Inferior parietal cortex (tissue), 1 donor: ENCODE results near the gene IFT122.
"Not testable (repeated sequence)": the region's sequence is repeated elsewhere in the genome, so short reads cannot be mapped to it uniquely, and the experiment has no call there.

Experiments used
- DNase-seq: peaks from one replicate; pipeline ENCODE4 v3.0.0-alpha.2; 2016; ENCODE audit errors: extremely low spot score

The IFT122 gene, protein sequence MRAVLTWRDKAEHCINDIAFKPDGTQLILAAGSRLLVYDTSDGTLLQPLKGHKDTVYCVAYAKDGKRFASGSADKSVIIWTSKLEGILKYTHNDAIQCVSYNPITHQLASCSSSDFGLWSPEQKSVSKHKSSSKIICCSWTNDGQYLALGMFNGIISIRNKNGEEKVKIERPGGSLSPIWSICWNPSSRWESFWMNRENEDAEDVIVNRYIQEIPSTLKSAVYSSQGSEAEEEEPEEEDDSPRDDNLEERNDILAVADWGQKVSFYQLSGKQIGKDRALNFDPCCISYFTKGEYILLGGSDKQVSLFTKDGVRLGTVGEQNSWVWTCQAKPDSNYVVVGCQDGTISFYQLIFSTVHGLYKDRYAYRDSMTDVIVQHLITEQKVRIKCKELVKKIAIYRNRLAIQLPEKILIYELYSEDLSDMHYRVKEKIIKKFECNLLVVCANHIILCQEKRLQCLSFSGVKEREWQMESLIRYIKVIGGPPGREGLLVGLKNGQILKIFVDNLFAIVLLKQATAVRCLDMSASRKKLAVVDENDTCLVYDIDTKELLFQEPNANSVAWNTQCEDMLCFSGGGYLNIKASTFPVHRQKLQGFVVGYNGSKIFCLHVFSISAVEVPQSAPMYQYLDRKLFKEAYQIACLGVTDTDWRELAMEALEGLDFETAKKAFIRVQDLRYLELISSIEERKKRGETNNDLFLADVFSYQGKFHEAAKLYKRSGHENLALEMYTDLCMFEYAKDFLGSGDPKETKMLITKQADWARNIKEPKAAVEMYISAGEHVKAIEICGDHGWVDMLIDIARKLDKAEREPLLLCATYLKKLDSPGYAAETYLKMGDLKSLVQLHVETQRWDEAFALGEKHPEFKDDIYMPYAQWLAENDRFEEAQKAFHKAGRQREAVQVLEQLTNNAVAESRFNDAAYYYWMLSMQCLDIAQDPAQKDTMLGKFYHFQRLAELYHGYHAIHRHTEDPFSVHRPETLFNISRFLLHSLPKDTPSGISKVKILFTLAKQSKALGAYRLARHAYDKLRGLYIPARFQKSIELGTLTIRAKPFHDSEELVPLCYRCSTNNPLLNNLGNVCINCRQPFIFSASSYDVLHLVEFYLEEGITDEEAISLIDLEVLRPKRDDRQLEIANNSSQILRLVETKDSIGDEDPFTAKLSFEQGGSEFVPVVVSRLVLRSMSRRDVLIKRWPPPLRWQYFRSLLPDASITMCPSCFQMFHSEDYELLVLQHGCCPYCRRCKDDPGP

DNA sequence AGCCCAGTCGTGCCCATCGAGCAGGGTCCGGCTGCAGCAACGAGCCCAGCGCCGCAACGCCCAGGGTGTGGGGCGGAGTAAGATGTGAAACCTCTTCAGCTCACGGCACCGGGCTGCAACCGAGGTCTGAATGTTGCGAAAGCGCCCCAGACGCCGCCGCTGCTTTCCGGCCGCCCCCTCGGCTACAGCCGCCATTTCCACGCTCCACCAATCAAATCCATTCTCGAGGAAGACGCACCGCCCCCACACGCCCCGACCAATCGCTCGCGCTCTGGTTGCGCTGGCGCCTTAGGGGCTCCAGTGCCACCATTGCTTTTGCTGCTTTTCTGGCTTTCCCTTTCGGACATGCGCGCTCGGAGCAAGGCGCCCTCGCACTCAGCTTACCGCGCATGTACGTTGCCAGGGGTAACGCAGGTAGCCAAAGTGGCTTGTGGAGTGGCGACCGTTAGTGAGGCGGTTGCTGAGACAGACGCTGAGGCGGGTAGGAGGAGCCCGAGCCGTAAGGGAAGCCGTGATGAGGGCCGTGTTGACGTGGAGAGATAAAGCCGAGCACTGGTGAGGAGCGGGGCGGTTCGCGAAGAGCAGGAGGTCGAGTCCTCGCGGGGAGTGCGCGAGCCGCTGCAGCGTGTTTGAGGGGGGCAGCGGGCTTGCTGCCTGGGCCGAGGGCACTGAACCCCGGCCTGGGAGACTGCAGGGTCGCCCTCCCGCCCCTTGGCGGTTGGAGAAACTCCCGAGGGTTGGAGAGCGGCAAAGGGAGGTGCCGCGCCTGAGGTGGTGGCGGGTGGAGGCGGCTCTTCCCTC, at the start of gene IFT122, which contains the start of gene MBD4:
IFT122 (plus strand) TSS at position 408 of the 801 bp plus-strand sequence; CDS start at position 515, 107 bp downstream.
MBD4 (minus strand) TSS at position 132 of the 801 bp plus-strand sequence; CDS start at position 17, 115 bp downstream.
- DNase-seq, result peak; percentile 99

DNA sequence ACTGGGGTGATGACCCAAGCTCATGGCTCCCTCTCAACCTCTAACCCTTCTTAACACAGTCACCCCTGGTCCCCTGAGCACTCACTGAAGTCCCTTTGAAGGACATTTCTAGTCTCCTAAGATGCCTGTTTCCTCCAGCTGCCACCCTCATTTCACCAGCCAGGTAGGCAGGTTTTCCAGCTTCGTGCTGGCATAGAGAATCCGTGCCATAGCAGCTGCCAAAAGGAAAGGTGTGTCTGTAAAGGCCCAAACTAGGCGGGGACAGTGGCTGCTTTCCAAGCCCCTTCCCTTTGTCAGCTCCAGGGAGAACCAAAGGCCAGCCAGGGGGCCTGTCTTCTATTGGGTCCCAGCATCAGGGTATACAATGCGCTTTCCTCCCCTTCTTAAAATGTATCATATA, 48.4 kb upstream of the IFT122 start:
- not testable (repeated sequence) for DNase-seq

DNA sequence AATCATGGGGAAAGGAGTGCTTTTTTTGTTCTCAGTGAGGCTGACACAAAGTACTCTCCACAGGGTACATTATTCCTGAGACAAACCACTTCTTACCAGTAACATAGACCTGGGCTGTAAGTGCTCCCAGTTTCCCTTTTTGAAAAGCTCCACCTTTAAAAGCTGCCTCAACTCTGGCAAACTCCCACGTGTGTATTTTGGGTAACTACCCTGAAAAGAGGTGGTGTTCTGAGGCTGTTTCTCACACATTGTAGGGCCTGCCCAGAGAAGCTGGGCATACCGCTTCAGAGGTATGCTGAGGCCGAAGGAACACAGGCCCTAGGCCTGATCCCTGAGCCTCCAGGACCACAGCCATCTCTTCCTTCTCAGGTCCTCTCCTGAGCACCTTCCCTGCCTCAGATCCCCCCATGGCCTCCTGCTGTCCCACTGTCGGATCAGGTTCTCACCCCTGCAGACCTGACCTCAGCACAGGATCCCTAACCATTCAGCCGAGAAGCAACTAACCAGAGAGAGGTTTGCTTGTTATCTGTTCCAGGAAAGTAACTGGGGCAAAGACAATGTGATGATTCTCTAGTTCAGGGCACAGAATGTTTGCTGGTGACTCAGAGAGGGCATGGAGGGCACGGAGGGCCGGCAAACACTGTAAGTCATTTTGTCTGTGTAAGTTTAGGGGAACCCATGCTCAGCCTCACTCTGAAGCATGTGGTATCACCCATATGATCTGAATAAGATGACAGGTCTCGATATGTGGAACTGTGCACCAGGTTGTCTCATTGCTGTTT, 47.7 kb upstream of the IFT122 start:
- not testable (repeated sequence) for DNase-seq

DNA sequence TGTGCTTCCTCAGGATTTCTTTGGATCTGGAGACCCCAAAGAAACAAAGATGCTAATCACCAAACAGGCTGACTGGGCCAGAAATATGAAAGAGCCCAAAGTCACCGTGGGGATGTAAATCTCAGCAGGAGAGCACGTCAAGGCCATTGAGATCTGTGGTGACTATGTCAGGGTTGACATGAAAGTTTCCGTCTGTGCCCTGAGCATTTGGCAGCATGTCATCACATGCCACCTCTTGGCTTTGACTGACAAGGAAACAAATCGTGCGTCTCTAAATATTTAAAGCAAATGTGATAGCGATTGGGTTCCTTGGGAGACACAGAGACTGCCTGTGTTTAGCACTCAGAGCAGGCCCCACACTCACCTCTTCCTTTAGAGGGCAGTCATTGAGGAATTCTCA, 46.8 kb upstream of the IFT122 start:
- no peak for DNase-seq

DNA sequence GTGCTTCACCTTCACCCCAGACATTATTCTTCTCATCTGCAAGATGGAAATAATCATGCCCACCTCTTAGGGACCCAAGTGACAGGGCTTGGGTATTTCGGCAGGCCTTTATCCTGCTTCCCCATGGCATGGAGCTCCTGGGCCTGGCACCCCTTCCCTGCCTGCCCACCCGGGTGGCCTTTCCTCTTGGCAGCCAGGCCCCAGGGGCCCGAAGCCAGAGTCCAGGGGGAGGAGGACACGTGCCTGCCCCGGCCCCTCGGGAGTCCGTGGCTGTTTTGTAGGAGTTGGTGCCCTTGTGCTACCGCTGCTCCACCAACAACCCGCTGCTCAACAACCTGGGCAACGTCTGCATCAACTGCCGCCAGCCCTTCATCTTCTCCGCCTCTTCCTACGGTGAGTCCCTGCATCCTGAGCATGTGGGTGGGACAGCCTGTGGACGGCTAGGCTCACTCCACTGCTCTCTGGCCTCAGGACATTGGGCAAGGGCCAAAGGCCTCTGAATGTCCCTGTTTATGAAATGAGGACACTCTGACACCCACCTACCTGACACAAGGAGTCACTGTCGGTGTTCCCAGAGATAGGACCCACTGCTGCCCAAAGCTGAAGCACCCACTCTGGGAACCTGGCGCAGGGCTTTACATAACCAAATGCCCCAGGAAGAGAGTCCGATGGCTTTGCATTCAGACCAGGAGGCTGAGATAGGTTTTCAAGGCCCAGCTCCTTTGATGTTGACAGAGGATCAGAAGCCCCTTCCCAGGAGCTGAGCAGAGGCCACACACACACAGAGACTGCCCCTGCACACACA, 46.1 kb upstream of the IFT122 start:
- not testable (repeated sequence) for DNase-seq

DNA sequence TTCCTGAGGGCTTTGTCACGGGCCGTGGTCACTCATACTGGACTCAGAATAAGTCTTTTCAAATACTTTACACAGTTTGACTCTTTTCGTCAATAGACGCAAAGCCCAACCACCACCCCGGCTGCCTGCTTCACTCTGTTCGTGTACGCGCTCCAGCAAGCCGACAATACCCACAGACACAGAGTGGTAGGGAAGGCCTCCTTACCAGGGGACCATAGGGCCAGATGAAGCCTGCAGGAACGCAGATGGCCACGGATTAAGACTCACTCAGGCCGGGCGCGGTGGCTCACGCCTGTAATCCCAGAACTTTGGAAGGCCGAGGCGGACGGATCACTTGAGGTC, 41.2 kb upstream of the IFT122 start:
- no peak for DNase-seq

DNA sequence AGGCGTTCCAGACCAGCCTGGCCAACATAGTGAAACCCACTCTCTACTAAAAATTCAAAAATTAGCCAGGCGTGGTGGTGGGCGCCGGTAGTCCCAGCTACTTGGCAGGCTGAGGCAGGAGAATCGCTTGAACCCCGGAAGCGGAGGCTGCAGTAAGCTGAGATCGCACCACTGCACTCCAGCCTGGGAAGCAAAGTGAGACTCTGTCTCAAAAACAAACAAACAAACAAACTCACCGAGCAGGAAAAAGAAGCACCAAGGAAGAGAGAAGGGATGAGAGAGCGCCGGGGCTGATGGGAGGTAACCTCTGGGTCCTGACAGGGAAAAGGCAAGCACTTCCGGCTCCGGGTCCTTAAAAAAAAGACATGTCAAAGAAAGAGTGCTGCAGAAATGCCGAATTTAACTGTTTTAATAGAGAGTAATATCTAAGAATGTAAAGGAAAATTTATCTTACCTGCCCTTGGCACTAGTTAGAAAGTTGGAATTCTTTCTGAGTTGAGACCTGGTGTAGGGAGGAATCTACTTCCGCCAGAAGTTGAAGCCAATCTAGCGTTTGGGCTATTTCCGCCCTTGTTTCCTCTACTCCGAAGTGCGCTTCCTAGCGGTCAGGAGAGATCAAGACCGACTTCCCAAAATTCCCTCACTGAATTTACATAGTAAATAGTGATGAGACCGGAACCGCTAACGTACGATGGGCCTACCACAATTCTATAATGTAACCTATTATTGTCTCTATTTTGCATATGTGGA, 40.7 kb upstream of the IFT122 start:
- peak; percentile 99 for DNase-seq

DNA sequence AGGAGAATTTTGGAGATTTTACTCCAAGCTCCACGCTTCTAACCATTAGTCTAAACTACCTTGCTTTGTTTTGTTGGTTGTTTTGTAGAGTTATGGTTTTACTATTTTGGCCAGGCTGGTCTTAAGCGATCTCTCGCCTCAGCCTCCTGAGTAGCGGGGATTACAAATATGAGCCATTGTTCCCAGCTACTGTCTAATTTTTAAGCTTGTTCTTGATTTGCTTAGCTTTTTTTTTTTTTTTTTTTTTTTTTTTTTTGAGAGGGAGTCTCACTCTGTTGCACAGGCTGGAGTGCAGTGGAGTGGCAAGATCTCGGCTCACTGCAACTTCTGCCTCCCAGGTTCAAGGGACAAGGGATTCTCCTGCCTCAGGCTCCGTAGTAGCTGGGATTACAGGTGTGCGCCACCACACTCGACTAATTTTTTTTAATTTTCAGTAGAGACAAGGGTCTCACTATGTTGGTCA, 40.1 kb upstream of the IFT122 start:
- no peak for DNase-seq

DNA sequence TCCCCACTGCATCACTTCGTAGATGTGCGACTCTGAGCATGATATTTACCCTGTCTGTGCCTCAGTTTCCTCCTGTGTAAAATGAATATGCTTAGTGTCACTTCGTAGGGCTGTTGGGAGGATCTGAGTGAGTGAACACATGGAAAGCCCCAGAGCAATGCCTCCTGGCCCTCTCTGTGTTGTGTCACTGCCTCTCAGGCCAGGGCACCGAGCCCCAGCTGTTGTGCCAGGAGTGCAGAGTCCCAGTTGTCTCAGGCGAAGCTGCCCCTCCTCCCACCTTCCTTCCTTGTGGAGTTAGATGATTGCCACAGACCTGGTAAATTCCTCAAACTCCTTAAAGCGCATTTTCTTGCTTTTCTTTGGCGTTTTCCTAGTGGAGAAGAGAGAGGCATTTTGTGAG, 37.8 kb upstream of the IFT122 start:
- DNase-seq, result no peak

DNA sequence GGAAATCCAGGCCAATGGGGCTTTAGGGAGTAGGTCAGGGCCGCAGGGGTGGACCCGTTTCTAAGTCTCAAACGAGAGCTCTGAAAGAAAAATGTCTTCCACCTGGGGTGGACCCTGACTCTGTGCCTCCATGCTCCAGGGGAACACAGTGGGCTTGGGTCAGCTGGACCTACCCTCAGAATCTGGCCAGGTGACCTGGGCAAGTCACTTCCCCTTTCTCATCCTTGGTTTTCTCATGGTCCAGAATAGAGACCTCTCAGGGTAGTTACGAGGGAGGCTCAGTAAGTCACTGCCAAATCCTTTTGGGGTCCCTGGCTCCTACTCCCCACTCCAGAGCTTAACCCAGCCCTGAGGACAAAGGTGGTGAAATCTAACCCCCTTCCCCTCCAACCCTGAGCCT, 37.4 kb upstream of the IFT122 start:
- DNase-seq, result no peak

DNA sequence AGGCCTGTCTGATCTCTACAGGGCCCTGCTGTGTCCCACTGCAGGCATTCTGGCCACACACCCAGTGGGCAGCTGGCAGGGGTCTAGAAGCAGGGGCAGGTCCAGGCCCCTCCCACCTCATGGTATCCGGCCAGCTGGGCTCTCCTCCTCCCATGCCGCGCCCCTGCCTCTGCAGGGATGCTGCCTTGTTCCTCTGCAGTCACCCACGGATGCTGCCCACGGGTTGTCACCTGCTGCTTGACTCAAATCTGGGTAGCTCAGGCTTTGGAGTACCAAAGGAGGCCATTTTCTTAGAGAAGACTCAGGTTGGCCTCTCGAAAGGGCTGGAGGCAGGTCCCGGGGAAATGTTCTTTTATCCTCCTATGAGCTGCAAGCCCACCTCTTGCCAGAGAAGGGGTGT, 36.6 kb upstream of the IFT122 start:
- DNase-seq, result no peak

DNA sequence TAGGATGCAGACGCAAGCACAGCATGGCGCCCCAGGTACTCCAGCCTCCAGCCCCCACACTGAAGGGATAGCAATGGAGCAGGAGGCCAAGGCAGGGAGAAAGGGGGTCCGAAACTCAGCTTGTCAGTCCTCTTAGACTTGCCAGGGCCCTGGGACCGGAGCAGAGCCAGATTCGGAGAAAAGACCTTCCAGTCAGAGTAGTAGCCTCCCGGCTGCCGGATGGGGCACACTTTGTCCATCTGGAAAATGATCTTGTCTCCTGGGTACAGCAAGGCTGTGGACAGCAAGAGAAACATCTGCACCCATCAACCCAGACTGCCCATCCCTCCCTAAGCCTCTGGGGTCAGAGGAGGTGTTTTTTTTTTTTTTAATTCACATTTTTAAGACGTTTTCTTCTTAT, 35.9 kb upstream of the IFT122 start:
- DNase-seq, result no peak

DNA sequence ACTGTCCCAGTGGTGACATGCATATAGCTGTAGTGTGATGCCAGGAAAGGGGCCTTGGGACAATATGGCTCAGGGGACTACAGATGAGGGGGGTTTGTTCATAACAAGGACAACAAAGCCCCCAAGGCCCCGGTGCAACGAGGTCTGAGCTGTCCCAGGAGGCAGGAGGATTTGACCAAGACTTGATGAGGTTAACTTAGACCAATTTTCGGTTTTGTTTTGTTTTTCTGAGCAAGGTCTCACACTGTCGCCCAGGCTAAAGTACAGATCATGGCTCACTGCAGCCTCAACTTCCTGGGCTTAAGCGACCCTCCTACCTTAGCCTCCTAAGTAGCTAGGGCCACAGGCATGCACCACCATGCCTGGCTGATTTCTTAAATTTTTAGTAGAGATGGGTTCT, 35.4 kb upstream of the IFT122 start:
- no peak for DNase-seq

DNA sequence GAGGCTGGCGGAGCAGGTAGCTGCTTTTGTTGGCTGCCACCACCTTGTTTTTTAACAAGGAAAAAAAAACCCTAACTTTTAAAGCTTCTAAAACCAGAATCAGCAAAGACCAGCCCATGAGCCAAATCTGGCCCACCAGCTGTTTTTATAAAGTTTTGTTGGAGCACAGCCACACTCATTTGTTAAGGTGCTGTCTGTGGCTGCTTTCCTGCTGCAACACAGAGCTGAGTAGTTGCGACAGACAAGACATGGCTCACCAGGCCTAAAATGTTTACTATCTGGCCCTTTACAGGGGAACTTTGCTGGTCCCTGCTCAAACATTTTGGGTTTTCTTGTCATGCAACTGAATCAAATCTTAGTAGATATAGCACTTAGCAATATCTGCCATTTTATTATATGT, 30.5 kb upstream of the IFT122 start:
- no peak for DNase-seq

DNA sequence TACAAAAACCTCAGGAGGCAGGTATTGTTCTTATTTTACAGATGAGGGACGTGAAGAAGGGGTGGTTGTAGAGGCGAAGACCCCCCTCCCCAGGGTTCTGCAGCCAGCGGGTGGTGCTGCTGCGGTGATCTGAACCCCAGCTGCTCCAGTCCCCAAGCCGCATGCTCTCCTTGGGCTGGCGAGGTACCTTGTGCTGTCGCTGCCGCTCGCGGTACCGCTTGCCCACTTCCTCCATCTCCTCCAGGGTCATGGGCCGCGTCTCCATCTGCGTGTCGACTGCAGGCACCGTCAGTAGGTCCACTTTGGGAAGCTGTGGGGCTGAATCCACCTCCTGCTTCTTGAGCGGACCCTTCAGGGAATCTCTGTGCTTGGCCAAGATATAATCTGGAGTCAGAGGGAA, 29.1 kb upstream of the IFT122 start:
- no peak for DNase-seq

DNA sequence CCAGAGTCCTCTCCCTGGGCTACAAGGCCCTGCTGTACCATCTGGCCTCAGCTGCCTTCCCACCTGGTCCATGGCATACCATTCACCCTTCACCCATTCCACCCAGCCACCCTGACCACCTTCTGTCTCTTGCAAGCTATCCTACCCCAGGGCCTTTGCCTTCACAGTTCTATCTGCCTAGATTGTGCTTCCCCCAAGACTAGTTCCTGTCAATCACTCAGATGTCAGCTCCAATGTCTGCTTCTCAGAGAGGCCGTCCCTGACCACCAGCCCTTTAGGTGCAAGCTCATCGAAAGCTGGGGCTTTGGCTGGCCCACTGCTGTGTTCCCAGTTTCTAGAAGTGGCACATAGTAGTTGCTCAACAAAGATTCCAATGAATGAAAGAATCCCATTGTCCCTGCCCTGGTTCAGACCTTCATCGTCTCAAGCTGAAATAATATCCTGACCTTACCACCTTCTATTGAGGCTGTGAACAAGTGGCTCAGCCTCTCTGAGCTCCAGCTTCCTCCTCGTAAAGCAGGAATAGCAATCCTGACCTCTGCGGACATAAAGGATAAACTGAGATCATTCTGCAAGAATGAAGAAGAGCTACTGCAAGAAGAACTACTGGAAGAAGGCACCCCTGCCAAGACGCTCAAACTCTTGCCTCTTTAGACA, 27.4 kb upstream of the IFT122 start:
- no peak for DNase-seq

DNA sequence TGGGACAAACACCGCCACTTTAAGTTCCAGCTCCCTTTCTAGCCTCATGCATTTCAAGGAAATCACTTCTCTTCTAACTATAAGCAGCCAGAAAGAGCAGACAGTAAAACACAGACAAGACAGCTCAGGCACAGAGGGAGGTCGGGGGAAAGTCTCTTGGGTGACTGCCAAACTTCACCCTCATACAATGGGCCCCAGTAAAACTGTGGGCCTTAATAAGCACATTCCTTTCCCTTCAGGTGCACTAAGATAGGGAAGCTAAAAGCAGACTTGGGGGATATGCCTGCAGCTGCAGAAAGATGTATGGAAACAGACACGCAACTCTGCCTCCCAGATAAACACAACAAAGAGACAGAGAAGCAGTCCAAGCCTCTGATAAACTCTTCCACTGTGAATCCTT, 26.8 kb upstream of the IFT122 start:
- DNase-seq, result not testable (repeated sequence)
